ENCODE results near the gene C1GALT1. TPM values are rescaled to one million over a fixed set of nuclear protein-coding genes. Genes with fewer than 3 reads are reported as not detected.

Gene C1GALT1
- total RNA-seq, 8 experiments from 2014 or later, result 7.3 to 29.2 (median 13.6) TPM

DNA sequence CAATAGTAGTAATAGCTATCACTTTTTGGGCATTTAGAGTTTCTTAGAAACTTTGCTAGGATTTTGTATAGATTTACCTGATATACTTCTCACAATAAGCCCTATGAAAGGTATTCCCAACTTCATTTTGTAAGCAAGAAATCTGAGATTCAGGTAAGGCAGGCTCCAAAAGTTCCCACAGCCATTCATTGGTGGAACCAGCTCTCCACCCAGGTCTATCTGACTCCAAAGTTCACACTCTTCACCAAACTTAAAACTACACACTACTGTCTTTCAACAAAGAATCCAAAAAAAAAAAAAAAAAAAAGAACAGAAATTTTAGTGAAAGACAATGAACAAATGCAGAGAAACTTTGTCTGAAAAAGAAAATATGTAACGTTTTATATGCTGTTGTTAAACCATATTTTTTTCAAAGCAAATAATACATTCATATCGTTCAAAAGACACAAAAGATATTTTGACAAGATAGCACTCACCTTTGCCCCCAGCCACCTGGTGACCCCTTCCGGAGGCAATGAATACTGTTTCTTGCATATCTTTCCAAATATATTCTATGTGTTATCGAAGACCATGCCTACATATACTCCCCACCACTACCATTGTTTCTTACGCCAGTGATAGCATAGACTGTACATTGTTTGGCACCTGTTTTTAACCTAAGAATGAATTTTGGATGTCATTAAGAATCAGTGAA lies 108.2 kb downstream of the C1GALT1 start:
- Histone ChIP-seq H3K4me1 (replicated peaks in 1 of 2) (no peaks in the 10 kb centered on the region), H3K4me3 (no peak overlapping the region), H3K27ac (no peak overlapping the region)
- no peak for ATAC-seq (replicated peaks in 6 of 8)
- 0 to 100% (median 79%) methylated on average over 1 to 5 of the region's 5 CpGs for WGBS, 10 experiments
- in situ Hi-C loops (cut with MboI; ENCODE audit: low pct_unique_long_range_greater_than_20kb in 2 of 9, low sequenced_read_pairs in 9 of 9, unreplicated experiment in 9 of 9), result no loop called here

DNA sequence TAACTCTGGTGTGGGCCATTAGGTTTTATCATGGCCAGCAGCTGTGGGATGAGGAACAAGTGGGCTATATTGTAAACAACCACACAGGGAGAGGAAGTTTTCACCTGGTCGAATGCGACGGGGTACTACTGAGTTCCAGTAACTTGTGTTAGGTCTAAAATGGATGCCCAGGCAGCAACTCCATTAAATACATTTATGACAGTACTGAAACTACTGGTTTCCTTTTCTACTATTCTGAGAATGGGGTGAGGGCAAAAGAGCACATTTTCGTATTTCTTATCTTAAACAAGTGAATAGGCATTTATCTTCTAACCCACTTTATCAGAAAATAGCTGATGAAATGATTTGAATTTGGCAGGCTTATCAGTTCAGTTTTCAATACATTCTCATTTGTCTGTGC lies 109.7 kb downstream of the C1GALT1 start:
- no peaks in the 10 kb centered on the region for H3K4me1 ChIP-seq (replicated peaks in 1 of 2)
- H3K27ac ChIP-seq, result no peak overlapping the region
- WGBS, 10 experiments, result 68 to 100% (median 90%) methylated on average over 1 to 4 of the region's 4 CpGs; no CpG with 5 or more reads in 2 of the 10 experiments
- no peak overlapping the region for H3K4me3 ChIP-seq
- no peak for ATAC-seq (replicated peaks in 6 of 8)
- in situ Hi-C loops (cut with MboI; ENCODE audit: low pct_unique_long_range_greater_than_20kb in 2 of 9, low sequenced_read_pairs in 9 of 9, unreplicated experiment in 9 of 9), result no loop called here

DNA sequence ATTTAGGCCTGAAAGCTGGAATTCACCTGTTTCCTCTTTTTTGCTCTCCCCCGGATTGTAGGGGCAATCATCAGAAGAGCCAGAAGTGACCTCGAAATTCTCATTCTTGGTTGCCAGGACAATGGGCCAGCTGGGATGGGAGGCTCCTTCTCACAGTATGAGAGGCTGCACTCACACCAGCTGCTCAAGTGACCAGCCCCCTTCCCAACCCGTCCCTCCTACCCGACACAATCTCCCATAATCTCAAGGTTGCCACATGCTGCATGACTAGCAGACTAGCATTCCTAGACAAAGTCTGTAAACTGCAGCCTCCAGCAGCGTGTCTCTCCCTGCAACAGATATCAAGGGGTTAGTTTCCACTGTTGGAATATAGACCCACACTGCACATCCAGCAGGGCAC lies 110.3 kb downstream of the C1GALT1 start:
- ATAC-seq (replicated peaks in 6 of 8), result peak in 1 of 8 experiments; percentile 43
- no peaks in the 10 kb centered on the region for H3K4me1 ChIP-seq (replicated peaks in 1 of 2)
- WGBS, 10 experiments, result 46 to 100% (median 76%) methylated on average over 3 to 5 of the region's 5 CpGs; no CpG with 5 or more reads in 3 of the 10 experiments
- in situ Hi-C loops (cut with MboI; ENCODE audit: low pct_unique_long_range_greater_than_20kb in 2 of 9, low sequenced_read_pairs in 9 of 9, unreplicated experiment in 9 of 9), result no loop called here
- H3K4me3 ChIP-seq, result no peak overlapping the region
- no peak overlapping the region for H3K27ac ChIP-seq

DNA sequence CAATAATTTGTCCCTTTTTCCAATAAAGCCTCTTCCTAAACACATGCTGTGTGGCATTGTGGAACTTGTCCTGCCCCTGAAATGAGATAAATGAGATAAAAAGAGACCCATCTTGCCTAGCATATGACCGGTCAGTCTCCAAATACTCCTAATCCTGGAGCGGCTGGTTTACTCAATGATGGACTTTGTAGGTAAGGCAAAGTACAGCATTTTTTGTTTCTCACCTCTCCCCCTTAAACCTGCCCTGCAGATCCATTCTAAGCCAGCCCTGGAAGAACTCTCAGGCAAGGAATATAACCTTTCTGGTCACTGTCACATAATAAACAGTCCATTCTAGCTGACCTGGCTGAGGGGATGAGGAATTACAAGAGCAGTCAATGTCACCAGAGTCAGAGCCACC lies 110.7 kb downstream of the C1GALT1 start:
- Histone ChIP-seq H3K4me1 (replicated peaks in 1 of 2) (no peaks in the 10 kb centered on the region), H3K4me3 (no peak overlapping the region), H3K27ac (no peak overlapping the region)
- ATAC-seq (replicated peaks in 6 of 8), result no peak
- 83 to 100% (median 100%) methylated on average over 1 to 2 of the region's 2 CpGs; no CpG with 5 or more reads in 2 of the 10 experiments for WGBS, 10 experiments
- in situ Hi-C loops (cut with MboI; ENCODE audit: low pct_unique_long_range_greater_than_20kb in 2 of 9, low sequenced_read_pairs in 9 of 9, unreplicated experiment in 9 of 9), result no loop called here

- WGBS, 10 experiments, result 33 to 100% (median 83%) methylated on average over 2 to 4 of the region's 4 CpGs; no CpG with 5 or more reads in 1 of the 10 experiments
- Histone ChIP-seq H3K27ac (no peak overlapping the region), H3K4me1 (replicated peaks in 1 of 2) (no peaks in the 10 kb centered on the region), H3K4me3 (no peak overlapping the region)
- in situ Hi-C loops (cut with MboI; ENCODE audit: low pct_unique_long_range_greater_than_20kb in 2 of 9, low sequenced_read_pairs in 9 of 9, unreplicated experiment in 9 of 9), result no loop called here
- no peak for ATAC-seq (replicated peaks in 6 of 8)
Measured at GRCh38 chr7:7294911-7295310, 112.6 kb downstream of the C1GALT1 start.
